Vagina (tissue), 2 donors: ENCODE data around the gene CAPZB. TPM values are rescaled to one million over a fixed set of nuclear protein-coding genes. Genes with fewer than 3 reads are reported as not detected.

Source experiments
- DNase-seq, 2 donors: peaks; one replicate each; pipeline ENCODE4 v3.0.0-alpha.2; 2017; ENCODE audit errors: extremely low spot score in 2 of 2
- H3K27ac ChIP-seq: fragments of 200-600 bp; sonication (generic); one replicate; pipeline ENCODE4 v1.5.1; 2019
- H3K27me3 ChIP-seq: fragments of 200-600 bp; sonication (generic); one replicate; pipeline ENCODE4 v1.5.1; 2019
- H3K36me3 ChIP-seq, 2 donors: fragments of 200-600 bp; sonication (generic); one replicate each; pipeline ENCODE4 v1.5.1; 2017 to 2019
- H3K4me1 ChIP-seq: fragments of 200-600 bp; sonication (generic); one replicate; pipeline ENCODE4 v1.5.1; 2019
- H3K4me3 ChIP-seq, 2 donors: fragments of 200-600 bp; sonication (generic); 1 replicate in 1 of 2; 2 replicates in 1 of 2; pipeline ENCODE4 v1.5.1; 2016 to 2019
- H3K9me3 ChIP-seq: fragments of 200-600 bp; sonication (generic); one replicate; pipeline ENCODE4 v1.5.1; 2019
- POLR2A ChIP-seq, 2 donors: fragments of 450-650 bp; IDR thresholded peaks; one replicate each; pipeline ENCODE4 v1.6.1; 2017; ENCODE audit warnings: antibody characterized with exemption in 2 of 2, mild to moderate bottlenecking in 2 of 2, moderate library complexity in 2 of 2
- POLR2AphosphoS5 ChIP-seq, 2 donors: sonication (generic); formaldehyde crosslinking; IDR thresholded peaks; one replicate each; pipeline ENCODE4 v1.9.0; 2017; ENCODE audit warnings: antibody characterized with exemption in 2 of 2, mild to moderate bottlenecking in 2 of 2, low read depth in 1 of 2; ENCODE audit not compliant: insufficient read depth in 1 of 2
- intact Hi-C: fragments of 100-400 bp; cut with DNase I; formaldehyde crosslinking; loops from one replicate; pipeline ENCODE4 v1.15.1; 2023
- total RNA-seq: library from RNA; depleted of rRNA; stranded (reverse); fragments of >200 nt; gene quantifications from one replicate; pipeline ENCODE4 v1.2.3, GENCODE V29; 2016
- TF ChIP-seq, protein P1 (sequence below), 3 experiments: fragments of 450-650 bp in 2 of 3; fragments of 200-600 bp in 1 of 3; sonication (generic) in 1 of 3; IDR thresholded peaks; one replicate each; pipeline ENCODE4 v1.5.1; 2017 to 2019; ENCODE audit warnings: antibody characterized with exemption in 3 of 3, mild to moderate bottlenecking in 2 of 3, moderate library complexity in 2 of 3

Gene CAPZB
- total RNA-seq, 1 donor from 2014 or later, result 152 TPM

DNA sequence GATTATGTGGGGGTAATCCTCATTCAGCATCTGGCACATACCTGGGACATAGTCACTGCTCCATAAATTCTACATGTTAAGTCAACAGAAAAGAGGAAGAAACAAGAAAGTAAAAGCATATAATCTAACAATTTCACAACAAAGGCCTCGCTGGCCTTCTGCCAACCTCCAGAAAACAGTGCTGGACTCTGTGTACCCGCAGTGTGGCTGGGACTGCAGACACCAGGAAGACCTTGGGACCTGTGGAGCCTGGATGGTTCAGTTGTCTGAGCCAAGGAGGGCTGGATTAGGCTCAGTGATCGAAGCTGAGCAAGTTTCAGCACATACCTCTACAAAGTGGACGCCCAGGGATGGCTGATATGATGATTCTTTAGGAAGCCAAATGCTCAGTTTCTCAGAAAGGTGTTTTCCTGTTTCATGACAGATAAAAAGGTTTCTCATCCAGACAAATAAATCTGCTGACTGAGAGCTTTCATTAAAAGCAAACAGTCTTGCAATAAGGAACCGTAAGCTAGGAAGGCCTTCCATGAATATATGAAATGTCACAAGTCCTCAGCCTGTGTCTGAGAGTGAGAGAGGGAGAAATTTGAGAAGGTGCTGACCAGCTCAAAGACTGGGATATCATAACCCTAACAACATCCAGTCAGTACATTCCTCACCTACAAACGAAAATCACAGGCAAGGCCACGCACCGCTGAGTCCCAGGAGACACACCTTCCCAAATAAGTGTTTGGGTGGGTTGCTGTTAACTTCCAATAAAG lies 48.4 kb downstream of the CAPZB start:
- no peak for DNase-seq
- Histone ChIP-seq H3K4me1 (peaks cover 100% of the 10 kb centered on the region), H3K9me3 (no peaks in the 10 kb centered on the region), H3K4me3 (no peak overlapping the region), H3K36me3 (no peaks in the 10 kb centered on the region), H3K27ac (peak overlapping the region; percentile 86), H3K27me3 (no peaks in the 10 kb centered on the region)
- intact Hi-C loops, result loop anchor here (10.0 kb wide), 1 partner anchor 48 kb away; the partner anchor contains the start of gene CAPZB
- peak; percentile 26 to 60 for TF ChIP-seq POLR2AphosphoS5 (IDR thresholded peaks at IDR 0.05; ENCODE audit: insufficient read depth in 1 of 2, low read depth in 1 of 2)
- no peak for TF ChIP-seq POLR2A (IDR thresholded peaks at IDR 0.05)

DNA sequence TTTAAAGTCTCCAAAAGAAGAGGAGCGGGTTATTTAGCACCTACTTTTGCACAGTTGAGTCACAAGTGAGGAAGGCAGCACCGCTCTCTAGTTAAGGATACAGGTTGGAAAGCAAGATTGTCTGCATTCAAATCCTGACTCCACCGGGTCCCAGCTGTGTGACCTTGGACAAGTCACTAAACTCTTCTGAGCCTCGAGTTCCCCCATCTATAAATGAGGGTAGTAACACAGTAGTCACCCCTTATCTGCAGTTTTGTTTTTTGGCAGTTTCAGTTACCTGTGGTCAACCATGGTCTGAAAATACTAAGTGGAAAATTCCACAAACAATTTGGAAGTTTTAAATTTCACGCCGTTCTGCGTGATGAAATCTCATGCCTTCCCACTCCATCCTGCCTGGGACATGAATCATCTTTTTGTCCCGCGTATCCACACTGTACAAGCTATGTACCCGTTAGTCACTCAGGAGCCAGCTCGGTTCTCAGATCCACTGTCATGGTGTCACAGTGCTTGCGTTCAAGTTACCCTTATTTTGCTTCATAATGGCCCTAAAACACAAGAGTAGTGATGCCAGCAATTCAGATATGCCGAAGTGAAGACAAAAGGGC lies 49.4 kb downstream of the CAPZB start:
- DNase-seq, result no peak

DNA sequence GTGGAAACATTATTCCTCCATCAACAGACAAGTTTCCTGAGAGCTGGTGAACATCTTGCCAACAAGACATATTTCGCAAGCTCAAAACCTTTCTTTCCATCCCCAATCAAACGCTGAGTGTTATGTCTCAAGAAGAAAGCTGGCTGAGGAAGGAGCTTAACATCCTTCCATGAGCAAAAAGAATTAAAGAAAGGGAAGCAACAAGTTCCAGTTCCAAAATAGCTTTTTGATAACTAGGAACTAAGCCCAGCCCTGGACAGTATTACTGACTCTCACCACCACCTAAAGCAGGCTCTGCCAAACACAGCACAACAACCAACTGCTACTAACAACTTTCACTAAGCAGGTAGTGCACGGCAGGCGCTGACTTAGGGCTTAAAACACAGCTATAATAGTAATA lies 50.2 kb downstream of the CAPZB start:
- TF ChIP-seq, protein P1, sequence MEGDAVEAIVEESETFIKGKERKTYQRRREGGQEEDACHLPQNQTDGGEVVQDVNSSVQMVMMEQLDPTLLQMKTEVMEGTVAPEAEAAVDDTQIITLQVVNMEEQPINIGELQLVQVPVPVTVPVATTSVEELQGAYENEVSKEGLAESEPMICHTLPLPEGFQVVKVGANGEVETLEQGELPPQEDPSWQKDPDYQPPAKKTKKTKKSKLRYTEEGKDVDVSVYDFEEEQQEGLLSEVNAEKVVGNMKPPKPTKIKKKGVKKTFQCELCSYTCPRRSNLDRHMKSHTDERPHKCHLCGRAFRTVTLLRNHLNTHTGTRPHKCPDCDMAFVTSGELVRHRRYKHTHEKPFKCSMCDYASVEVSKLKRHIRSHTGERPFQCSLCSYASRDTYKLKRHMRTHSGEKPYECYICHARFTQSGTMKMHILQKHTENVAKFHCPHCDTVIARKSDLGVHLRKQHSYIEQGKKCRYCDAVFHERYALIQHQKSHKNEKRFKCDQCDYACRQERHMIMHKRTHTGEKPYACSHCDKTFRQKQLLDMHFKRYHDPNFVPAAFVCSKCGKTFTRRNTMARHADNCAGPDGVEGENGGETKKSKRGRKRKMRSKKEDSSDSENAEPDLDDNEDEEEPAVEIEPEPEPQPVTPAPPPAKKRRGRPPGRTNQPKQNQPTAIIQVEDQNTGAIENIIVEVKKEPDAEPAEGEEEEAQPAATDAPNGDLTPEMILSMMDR (IDR thresholded peaks at IDR 0.05), result no peak
- TF ChIP-seq POLR2AphosphoS5 (IDR thresholded peaks at IDR 0.05; ENCODE audit: insufficient read depth in 1 of 2, low read depth in 1 of 2) (peak in 1 of 2 donors; percentile 84), POLR2A (IDR thresholded peaks at IDR 0.05) (no peak)
- intact Hi-C loops, result loop anchor here (10.0 kb wide), 1 partner anchor 50 kb away; the partner anchor contains the start of gene CAPZB
- Histone ChIP-seq H3K9me3 (no peaks in the 10 kb centered on the region), H3K4me1 (peaks cover 96% of the 10 kb centered on the region), H3K27ac (peak overlapping the region; percentile 86), H3K36me3 (no peaks in the 10 kb centered on the region), H3K4me3 (no peak overlapping the region), H3K27me3 (no peaks in the 10 kb centered on the region)
- DNase-seq, result no peak

More for the DNA sequence above, 49.4 kb downstream of the CAPZB start:
- TF ChIP-seq POLR2AphosphoS5 (IDR thresholded peaks at IDR 0.05; ENCODE audit: insufficient read depth in 1 of 2, low read depth in 1 of 2) (no peak), POLR2A (IDR thresholded peaks at IDR 0.05) (no peak)
- TF ChIP-seq, protein P1 (IDR thresholded peaks at IDR 0.05), result no peak
- Histone ChIP-seq H3K27ac (peak overlapping the region; percentile 86), H3K9me3 (no peaks in the 10 kb centered on the region), H3K4me3 (no peak overlapping the region), H3K4me1 (peaks cover 96% of the 10 kb centered on the region), H3K27me3 (no peaks in the 10 kb centered on the region), H3K36me3 (no peaks in the 10 kb centered on the region)
- intact Hi-C loops, result loop anchor here (10.0 kb wide), 1 partner anchor 49 kb away; the partner anchor contains the start of gene CAPZB

DNA sequence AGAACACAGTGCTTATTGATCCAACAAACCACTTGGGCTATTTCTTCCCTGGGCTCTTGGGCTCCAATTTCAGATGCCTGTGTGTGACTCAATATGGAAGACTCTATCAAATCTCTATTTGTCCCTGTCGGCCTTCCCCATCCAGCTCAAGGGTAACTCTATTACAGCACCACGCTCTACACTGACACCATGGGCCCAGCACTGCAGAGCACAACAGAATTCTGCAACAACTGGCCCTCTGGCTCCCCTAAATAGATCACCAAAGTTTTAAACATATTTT lies 51.7 kb downstream of the CAPZB start:
- TF ChIP-seq POLR2A (IDR thresholded peaks at IDR 0.05), result no peak
- TF ChIP-seq, protein P1 (IDR thresholded peaks at IDR 0.05), result no peak
- TF ChIP-seq POLR2AphosphoS5 (IDR thresholded peaks at IDR 0.05; ENCODE audit: insufficient read depth in 1 of 2, low read depth in 1 of 2), result no peak
- H3K27me3 ChIP-seq, result no peaks in the 10 kb centered on the region
- no peaks in the 10 kb centered on the region for H3K36me3 ChIP-seq
- no peaks in the 10 kb centered on the region for H3K9me3 ChIP-seq
- intact Hi-C loops, result loop anchor here (10.0 kb wide), 1 partner anchor 51 kb away; the partner anchor contains the start of gene CAPZB
- H3K4me1 ChIP-seq, result peaks cover 96% of the 10 kb centered on the region
- peak overlapping the region; percentile 86 for H3K27ac ChIP-seq
- no peak overlapping the region for H3K4me3 ChIP-seq
- DNase-seq, result no peak

DNA sequence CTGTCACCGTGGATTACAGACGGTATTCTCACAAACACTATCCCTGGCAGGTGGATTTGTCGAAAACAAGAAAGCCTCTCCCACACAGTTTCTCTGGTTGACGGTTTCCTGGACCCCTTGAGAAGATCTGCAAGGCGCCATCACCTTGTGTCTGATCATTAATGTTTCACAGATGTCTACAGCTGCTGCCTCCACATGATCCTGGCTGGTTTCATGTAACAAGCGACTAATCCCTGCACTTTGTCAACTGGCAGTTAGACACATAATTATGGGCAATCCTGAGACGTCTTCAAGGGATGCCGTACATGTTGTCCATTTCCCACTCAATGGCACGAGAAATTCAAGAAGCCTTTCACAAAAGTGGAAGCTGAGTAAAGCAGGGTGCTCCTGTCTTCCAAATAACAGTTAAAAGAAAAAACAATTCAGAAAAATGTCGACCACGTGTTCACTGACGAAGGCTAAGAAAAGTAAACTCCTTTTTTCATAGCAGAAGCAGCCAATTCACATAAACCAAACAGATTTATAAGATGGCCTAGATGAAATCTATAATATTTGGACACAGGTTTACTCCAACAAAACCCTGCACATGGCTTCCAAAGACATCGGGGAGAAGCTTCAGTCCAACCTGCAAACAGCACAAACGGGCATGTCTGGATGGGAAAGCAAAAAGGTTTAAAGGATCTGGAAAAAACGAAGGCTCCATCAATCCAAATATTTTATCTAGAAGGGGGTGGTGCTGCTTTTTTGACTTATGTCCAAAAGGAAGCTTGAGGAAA lies 52.2 kb downstream of the CAPZB start:
- TF ChIP-seq, protein P1 (IDR thresholded peaks at IDR 0.05), result no peak
- no peak for TF ChIP-seq POLR2AphosphoS5 (IDR thresholded peaks at IDR 0.05; ENCODE audit: insufficient read depth in 1 of 2, low read depth in 1 of 2)
- no peak for TF ChIP-seq POLR2A (IDR thresholded peaks at IDR 0.05)
- no peaks in the 10 kb centered on the region for H3K27me3 ChIP-seq
- intact Hi-C loops, result loop anchor here (10.0 kb wide), 1 partner anchor 52 kb away; the partner anchor contains the start of gene CAPZB
- no peaks in the 10 kb centered on the region for H3K36me3 ChIP-seq
- DNase-seq, result no peak
- no peaks in the 10 kb centered on the region for H3K9me3 ChIP-seq
- peaks cover 96% of the 10 kb centered on the region for H3K4me1 ChIP-seq
- no peak overlapping the region for H3K4me3 ChIP-seq
- H3K27ac ChIP-seq, result peak overlapping the region; percentile 86
